Naive thymus-derived CD4-positive, alpha-beta T cell (primary cell): ENCODE data around the gene TGFB2. TPM values are rescaled to one million over a fixed set of nuclear protein-coding genes. Genes with fewer than 3 reads are reported as not detected.

Source experiments
- ATAC-seq: fragments of 150-1000 bp; cut with Tn5 transposase; 2 replicates; pipeline ENCODE4 v1.10.0; 2021; ENCODE audit warnings: mild to moderate bottlenecking, moderate library complexity
- CTCF ChIA-PET: fragments of 350-600 bp; sonication (Branson Sonifier 250); formaldehyde crosslinking; loops from one replicate; lab custom pipeline; 2021; ENCODE audit warnings: antibody characterized with exemption; lab: Charles Lee
- POLR2A ChIA-PET: fragments of 350-600 bp; sonication (Branson Sonifier 250); formaldehyde crosslinking; loops from one replicate; lab custom pipeline; 2021; ENCODE audit warnings: antibody characterized with exemption, inconsistent platforms; lab: Charles Lee
- DNase-seq, 9 donors: peaks; one replicate each; pipeline versions ENCODE4 v3.0.0 to v3.0.0-alpha.2; 2020 to 2022; ENCODE audit warnings: mixed read lengths in 1 of 9
- H3K27ac ChIP-seq: one replicate; pipeline ENCODE4 v1.7.0; 2013; ENCODE audit warnings: mild to moderate bottlenecking, low read depth, low read length, moderate library complexity
- H3K27me3 ChIP-seq, 2 donors: one replicate each; pipeline ENCODE4 v1.7.0; 2013; ENCODE audit warnings: low read length in 2 of 2, mild to moderate bottlenecking in 2 of 2, moderate library complexity in 2 of 2; ENCODE audit not compliant: control insufficient read depth in 2 of 2, insufficient read depth in 2 of 2
- H3K36me3 ChIP-seq, 3 experiments: 1 replicate in 2 of 3; 2 replicates in 1 of 3; pipeline ENCODE4 v1.7.0; 2013; ENCODE audit warnings: low read length in 3 of 3, mild to moderate bottlenecking in 3 of 3, moderate library complexity in 1 of 3; ENCODE audit not compliant: insufficient read depth in 3 of 3, control insufficient read depth in 2 of 3
- H3K4me1 ChIP-seq, 2 donors: one replicate each; pipeline ENCODE4 v1.7.0; 2013; ENCODE audit warnings: low read length in 2 of 2, mild to moderate bottlenecking in 2 of 2, moderate library complexity in 1 of 2; ENCODE audit not compliant: control insufficient read depth in 2 of 2, insufficient read depth in 2 of 2
- H3K4me3 ChIP-seq: 2 replicates; pipeline ENCODE4 v1.7.0; 2013; ENCODE audit warnings: mild to moderate bottlenecking, low read length
- H3K9me3 ChIP-seq, 3 experiments: 1 replicate in 2 of 3; 2 replicates in 1 of 3; pipeline ENCODE4 v1.7.0; 2013; ENCODE audit warnings: low read length in 3 of 3; ENCODE audit not compliant: control insufficient read depth in 2 of 3
- H3K27ac Mint-ChIP-seq, 9 donors: one replicate each; pipeline ENCODE4 v1.8.0; 2020 to 2022; ENCODE audit warnings: mixed read lengths in 9 of 9, mild to moderate bottlenecking in 8 of 9, moderate library complexity in 5 of 9, inconsistent platforms in 2 of 9
- H3K27me3 Mint-ChIP-seq, 5 donors: one replicate each; pipeline ENCODE4 v1.8.0; 2021 to 2022; ENCODE audit warnings: mixed read lengths in 5 of 5, mild to moderate bottlenecking in 1 of 5
- H3K36me3 Mint-ChIP-seq, 5 donors: one replicate each; pipeline ENCODE4 v1.8.0; 2020 to 2022; ENCODE audit warnings: mixed read lengths in 5 of 5, mild to moderate bottlenecking in 3 of 5, inconsistent platforms in 1 of 5
- H3K4me1 Mint-ChIP-seq, 7 donors: one replicate each; pipeline ENCODE4 v1.8.0; 2020 to 2022; ENCODE audit warnings: mixed read lengths in 7 of 7, mild to moderate bottlenecking in 3 of 7, inconsistent platforms in 1 of 7
- H3K4me3 Mint-ChIP-seq, 10 donors: one replicate each; pipeline ENCODE4 v1.8.0; 2020 to 2022; ENCODE audit warnings: mild to moderate bottlenecking in 10 of 10, mixed read lengths in 10 of 10, moderate library complexity in 6 of 10, inconsistent platforms in 2 of 10
- H3K9me3 Mint-ChIP-seq, 11 donors: one replicate each; pipeline ENCODE4 v1.8.0; 2020 to 2022; ENCODE audit warnings: mixed read lengths in 11 of 11, mild to moderate bottlenecking in 4 of 11, inconsistent platforms in 1 of 11, moderate library complexity in 1 of 11
- intact Hi-C, 2 donors: fragments of 100-400 bp; cut with micrococcal nuclease; formaldehyde crosslinking; loops; one replicate each; pipeline ENCODE4 v1.15.1; 2023
- polyA plus RNA-seq, 2 donors: library from polyadenylated mRNA; unstranded; fragments of 300-500 nt; fragmentation: Illumina TruSeq; gene quantifications; one replicate each; pipeline ENCODE4 v1.2.3, GENCODE V29; 2021
- total RNA-seq, 6 experiments: library from RNA in 5 of 6; stranded (reverse) in 5 of 6; gene quantifications; 1 replicate in 5 of 6; 2 replicates in 1 of 6; pipeline ENCODE4 v1.2.3 and lab custom pipeline; 2021 to 2026

TGFB2 gene
- total and polyA plus RNA-seq, 7 experiments from 2014 or later = not detected

DNA sequence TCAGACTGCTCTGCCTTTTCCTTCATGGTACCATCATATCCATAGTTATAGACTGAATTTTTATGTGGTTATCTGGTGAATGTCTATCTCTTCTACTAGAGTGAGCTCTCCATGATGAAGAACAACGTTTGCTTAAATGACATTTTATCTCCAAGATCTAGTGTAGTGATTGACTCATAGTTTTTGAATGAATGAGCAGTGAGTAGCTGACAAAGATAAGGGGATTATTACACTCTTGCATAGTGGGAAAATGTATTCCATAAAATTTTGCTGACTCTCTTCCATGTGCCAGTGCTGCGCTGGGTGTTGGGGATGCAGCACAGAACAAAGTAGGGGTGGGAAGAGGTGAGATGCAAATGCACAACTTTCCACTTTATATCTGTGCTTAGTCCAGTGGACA lies 147.7 kb downstream of the TGFB2 start:
- no peak overlapping the region for H3K4me3 ChIP-seq
- no peaks in the 10 kb centered on the region for H3K27me3 ChIP-seq
- Mint-ChIP-seq H3K4me1 (peaks cover 0 to 2% (median 0%) of the 10 kb centered on the region in 7 donors), H3K4me3 (no peak overlapping the region), H3K36me3 (no peaks in the 10 kb centered on the region), H3K9me3 (peaks cover 0 to 4% (median 0%) of the 10 kb centered on the region in 11 donors), H3K27ac (no peak overlapping the region), H3K27me3 (peaks cover 0 to 14% (median 0%) of the 10 kb centered on the region in 5 donors)
- H3K9me3 ChIP-seq = no peaks in the 10 kb centered on the region
- no peak overlapping the region for H3K27ac ChIP-seq
- no peaks in the 10 kb centered on the region for H3K36me3 ChIP-seq
- ChIA-PET POLR2A (no interaction called here), CTCF (no interaction called here)
- DNase-seq = no peak
- no peaks in the 10 kb centered on the region for H3K4me1 ChIP-seq
- no peak for ATAC-seq
- intact Hi-C loops = no loop called here

DNA sequence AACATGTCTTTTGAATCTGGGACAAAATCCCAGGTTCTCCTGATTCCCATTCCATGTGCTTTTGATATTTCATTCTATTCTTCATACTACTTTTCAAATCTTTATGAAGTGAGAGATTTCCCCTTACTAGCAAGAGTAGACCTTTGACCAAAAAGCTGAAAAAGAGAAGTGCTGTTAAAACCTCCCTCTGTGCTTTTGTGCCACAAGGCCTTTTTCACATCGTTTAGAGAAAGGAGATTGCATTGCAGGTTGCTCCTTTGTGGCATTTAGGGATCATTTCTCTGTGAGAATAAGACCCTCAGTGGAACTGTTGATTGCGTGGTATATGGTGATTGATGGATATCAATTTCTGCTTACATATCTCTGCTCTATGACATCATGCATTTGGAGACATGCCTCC lies 148.8 kb downstream of the TGFB2 start:
- no peaks in the 10 kb centered on the region for H3K36me3 ChIP-seq
- H3K27ac ChIP-seq = no peak overlapping the region
- H3K4me1 ChIP-seq = no peaks in the 10 kb centered on the region
- H3K36me3 Mint-ChIP-seq = no peaks in the 10 kb centered on the region
- H3K27ac Mint-ChIP-seq = no peak overlapping the region
- no peaks in the 10 kb centered on the region for H3K9me3 ChIP-seq
- ChIA-PET CTCF (no interaction called here), POLR2A (no interaction called here)
- ATAC-seq = no peak
- peaks cover 0 to 22% (median 4%) of the 10 kb centered on the region in 5 donors for H3K27me3 Mint-ChIP-seq
- H3K9me3 Mint-ChIP-seq = peaks cover 0 to 4% (median 0%) of the 10 kb centered on the region in 11 donors
- peaks cover 0 to 3% (median 0%) of the 10 kb centered on the region in 7 donors for H3K4me1 Mint-ChIP-seq
- intact Hi-C loops = no loop called here
- no peak overlapping the region for H3K4me3 ChIP-seq
- no peaks in the 10 kb centered on the region for H3K27me3 ChIP-seq
- no peak for DNase-seq
- H3K4me3 Mint-ChIP-seq = no peak overlapping the region

Other genes starting within 250 kb of the TGFB2 start
- gene RRP15, start 60.0 kb upstream of the TGFB2 start, total RNA-seq = 10 to 100 TPM; 12.8 to 19.0 (median 17.7) TPM
- gene RRP15, start 60.0 kb upstream of the TGFB2 start, polyA plus RNA-seq = 10 to 100 TPM; 12.4 to 18.1 TPM